SH-SY5Y (cell line): Measurements from ENCODE around the gene OTUD1.

Source experiments
- GATA2 ChIP-seq: IDR thresholded peaks from 2 replicates; pipeline ENCODE4 v1.6.1; 2011; ENCODE audit warnings: mild to moderate bottlenecking, low read depth, low read length
- GATA3 ChIP-seq: IDR thresholded peaks from 2 replicates; pipeline ENCODE4 v1.6.1; 2011; ENCODE audit warnings: low read depth, mild to moderate bottlenecking, low read length, moderate library complexity

- TF ChIP-seq GATA2 = no peak
- TF ChIP-seq GATA3 = no peak
Observed at GRCh38 chr10:23437963-23438546, 820 bp upstream of the OTUD1 start.
